Coronary artery (tissue), 2 donors: ENCODE measurements around the gene F3.

Experiments
- DNase-seq: peaks from one replicate; pipeline ENCODE4 v3.0.0-alpha.2; 2017; ENCODE audit warnings: low spot score
- H3K27ac ChIP-seq, 2 donors: fragments of 200-600 bp; sonication (generic); one replicate each; pipeline ENCODE4 v1.5.1; 2016 to 2019
- H3K4me3 ChIP-seq: fragments of 200-600 bp; sonication (generic); 2 replicates; pipeline ENCODE4 v1.5.1; 2016; ENCODE audit warnings: mild to moderate bottlenecking, moderate library complexity
- CTCF ChIP-seq: fragments of 200-600 bp; sonication (generic); IDR thresholded peaks from one replicate; pipeline ENCODE4 v1.5.1; 2019; ENCODE audit warnings: antibody characterized with exemption

F3 gene

GRCh38 chr1:94542088-94542870, 720 bp upstream of the F3 start:
- no peak for DNase-seq
- Histone ChIP-seq H3K4me3 (peak overlapping the region; percentile 92), H3K27ac (peak overlapping the region; percentile 73 to 86)
- TF ChIP-seq CTCF = no peak

- H3K27ac ChIP-seq = peak overlapping the region; percentile 73 to 86
- TF ChIP-seq CTCF = no peak
- no peak for DNase-seq
- H3K4me3 ChIP-seq = peak overlapping the region; percentile 92
These were observed 916 bp downstream of the F3 start for GRCh38 chr1:94540440-94541245.

GRCh38 chr1:94539496-94539895, 2.1 kb downstream of the F3 start:
- peak overlapping the region; percentile 92 for H3K4me3 ChIP-seq
- DNase-seq = no peak
- no peak for TF ChIP-seq CTCF

GRCh38 chr1:94538243-94538827, 3.2 kb downstream of the F3 start:
- Histone ChIP-seq H3K27ac (peak overlapping the region in 1 of 2 donors; percentile 64), H3K4me3 (peak overlapping the region; percentile 92)
- DNase-seq = no peak
- no peak for TF ChIP-seq CTCF

More at GRCh38 chr1:94539496-94539895, 2.1 kb downstream of the F3 start:
- peak overlapping the region in 1 of 2 donors; percentile 64 for H3K27ac ChIP-seq

GRCh38 chr1:94537254-94537653, 4.3 kb downstream of the F3 start:
- H3K4me3 ChIP-seq = peak overlapping the region; percentile 92
- no peak for DNase-seq
- H3K27ac ChIP-seq = peak overlapping the region in 1 of 2 donors; percentile 38
- TF ChIP-seq CTCF = no peak

GRCh38 chr1:94535879-94536278, 5.7 kb downstream of the F3 start:
- no peak for DNase-seq
- H3K27ac ChIP-seq = no peak overlapping the region

More at GRCh38 chr1:94535879-94536278, 5.7 kb downstream of the F3 start:
- no peak for TF ChIP-seq CTCF
- peak overlapping the region; percentile 3 for H3K4me3 ChIP-seq
